Measurements from ENCODE around the gene SMDT1.

GRCh38 chr22:42076764-42077485, 2.6 kb upstream of the SMDT1 start:
- TF ChIP-seq CTCF (IDR thresholded peaks at IDR 0.05) (no peak), POLR2A (IDR thresholded peaks at IDR 0.05) (no peak)

Data from right lobe of liver (tissue), 4 donors.